ENCODE data around the gene BRSK2.
A peak's percentile ranks its signal among the peaks of the same experiment; 100 is the strongest.

Gene BRSK2

GRCh38 chr11:1373536-1374214, 16.1 kb upstream of the BRSK2 start:
- H3K4me3 ChIP-seq (ENCODE audit: low read depth, low read length): no peak overlapping the region

- H3K4me3 ChIP-seq (ENCODE audit: low read depth, low read length): no peak overlapping the region
These were observed 14.4 kb upstream of the BRSK2 start for GRCh38 chr11:1375161-1375954.

GRCh38 chr11:1375955-1376258, 13.8 kb upstream of the BRSK2 start:
- no peak overlapping the region for H3K4me3 ChIP-seq (ENCODE audit: low read depth, low read length)

DNA sequence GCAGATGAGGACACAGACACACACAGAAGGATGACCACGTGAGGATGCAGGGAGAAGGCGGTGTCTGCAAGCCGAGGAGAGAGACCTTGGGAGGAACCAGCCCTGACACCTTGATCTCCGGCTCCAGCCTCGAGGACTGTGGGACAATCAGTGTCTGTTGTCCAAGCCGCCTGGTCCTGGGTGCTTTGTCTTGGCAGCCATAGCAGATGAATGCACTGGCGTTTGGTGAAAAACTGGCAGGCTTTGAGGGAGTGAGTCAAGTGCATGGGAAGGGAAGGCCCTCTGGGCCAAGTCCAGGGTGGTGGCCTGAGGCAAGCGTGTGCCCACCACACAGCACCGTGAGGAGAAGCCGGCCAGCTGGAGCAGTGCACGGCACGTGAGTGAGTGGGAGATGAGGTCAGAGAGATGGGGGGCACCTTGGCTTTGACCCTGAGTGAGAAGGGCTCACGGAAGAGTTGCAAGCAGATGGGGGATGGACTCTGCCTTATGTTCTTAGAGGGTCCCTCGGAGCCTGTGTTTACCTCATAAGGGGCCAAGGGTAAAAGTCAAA, 12.4 kb upstream of the BRSK2 start:
- no peak overlapping the region for H3K4me3 ChIP-seq (ENCODE audit: low read depth, low read length)

DNA sequence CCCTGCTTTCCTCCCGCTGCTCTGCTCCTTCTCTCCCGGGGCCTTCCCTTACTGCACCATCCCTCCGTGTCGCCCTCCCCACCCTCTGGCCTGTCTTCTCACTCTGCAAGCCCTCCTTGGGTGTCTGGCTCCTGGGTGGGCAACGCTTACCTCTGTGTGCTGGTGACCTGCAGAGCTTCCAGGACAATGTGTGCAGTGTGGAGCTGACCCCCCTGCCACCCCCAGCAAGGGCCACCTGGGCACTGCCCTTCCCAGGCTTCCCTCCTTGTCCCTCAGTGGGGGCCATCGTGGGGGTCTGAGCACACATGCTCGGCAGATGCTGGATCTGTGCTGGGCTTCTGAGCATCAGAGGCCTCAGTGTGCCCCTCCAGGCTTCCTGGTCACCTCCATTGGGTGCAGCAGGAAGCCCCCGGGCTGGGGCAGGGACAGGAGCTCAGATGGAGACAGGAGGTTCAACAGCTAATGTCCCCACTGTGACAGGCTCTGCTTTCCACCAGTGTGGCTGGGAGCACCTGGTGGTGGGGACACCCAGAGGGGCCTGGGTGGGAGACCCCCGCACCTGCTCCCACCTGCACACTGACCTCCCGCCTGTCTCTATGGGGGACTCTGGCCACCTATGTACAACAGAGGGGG, 7.8 kb upstream of the BRSK2 start:
- no peak overlapping the region for H3K4me3 ChIP-seq (ENCODE audit: low read depth, low read length)

DNA sequence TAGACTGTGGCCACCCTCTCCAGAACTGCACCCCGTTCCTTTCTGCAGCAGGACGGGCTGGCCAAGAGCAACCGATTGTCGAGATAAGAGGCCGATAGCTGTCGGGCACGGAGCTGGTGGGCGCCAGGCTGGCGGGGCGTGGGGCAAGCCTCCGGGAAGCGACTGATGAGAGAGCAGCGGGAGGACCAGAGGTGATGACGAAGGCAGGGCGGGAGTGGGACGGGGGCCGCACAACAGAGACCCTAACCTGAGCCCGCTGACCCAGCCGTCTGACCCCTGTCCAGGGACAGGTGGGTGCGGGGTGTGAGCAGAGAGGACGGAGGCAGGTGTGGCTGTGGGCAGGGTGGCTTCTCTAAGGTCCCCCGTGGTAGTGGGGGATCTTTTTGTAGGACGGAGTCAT, 7.3 kb upstream of the BRSK2 start:
- H3K4me3 ChIP-seq (ENCODE audit: low read depth, low read length): no peak overlapping the region

DNA sequence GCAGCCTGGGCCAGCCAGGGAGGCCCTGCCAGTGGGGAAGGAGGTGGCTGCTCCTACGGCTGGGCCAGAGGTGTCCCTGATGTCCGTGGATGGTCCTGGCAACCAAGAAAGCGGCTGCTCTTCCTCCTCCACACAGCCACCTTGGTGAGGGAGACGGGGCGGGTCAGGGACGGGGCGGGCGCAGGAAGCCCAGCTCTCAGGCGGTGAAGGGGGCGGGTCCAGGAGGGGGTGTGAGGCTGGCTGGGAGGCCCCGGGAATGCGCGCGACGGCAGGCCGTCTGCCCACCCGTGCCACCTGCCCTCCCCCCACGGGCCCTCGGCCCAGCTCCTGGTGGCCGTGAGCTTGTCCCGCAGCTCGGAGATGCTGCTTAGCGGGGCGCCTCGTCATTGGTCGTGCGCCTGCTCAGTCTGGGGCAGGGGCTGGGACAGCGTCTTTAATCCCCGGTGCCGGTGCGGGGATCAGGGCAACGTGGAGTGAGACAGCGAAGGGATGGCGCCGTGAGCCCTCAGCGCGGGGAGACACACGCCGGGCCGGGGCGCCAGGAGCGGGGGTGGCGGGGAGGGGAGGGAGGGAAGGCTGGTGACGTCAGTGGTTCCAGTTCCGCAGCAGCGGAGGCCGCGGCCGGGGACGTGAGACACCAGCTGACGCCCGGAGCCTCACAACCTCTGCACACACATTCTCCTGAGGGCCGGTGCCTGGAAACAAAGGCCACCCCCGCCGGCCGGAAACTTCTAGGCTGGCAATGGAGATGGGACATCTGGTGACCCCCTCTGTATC, 6.7 kb upstream of the BRSK2 start:
- H3K4me3 ChIP-seq (ENCODE audit: low read depth, low read length): peak overlapping the region; percentile 50

- no peak overlapping the region for H3K4me3 ChIP-seq (ENCODE audit: low read depth, low read length)
These were observed 5.3 kb upstream of the BRSK2 start for GRCh38 chr11:1384199-1384970.

DNA sequence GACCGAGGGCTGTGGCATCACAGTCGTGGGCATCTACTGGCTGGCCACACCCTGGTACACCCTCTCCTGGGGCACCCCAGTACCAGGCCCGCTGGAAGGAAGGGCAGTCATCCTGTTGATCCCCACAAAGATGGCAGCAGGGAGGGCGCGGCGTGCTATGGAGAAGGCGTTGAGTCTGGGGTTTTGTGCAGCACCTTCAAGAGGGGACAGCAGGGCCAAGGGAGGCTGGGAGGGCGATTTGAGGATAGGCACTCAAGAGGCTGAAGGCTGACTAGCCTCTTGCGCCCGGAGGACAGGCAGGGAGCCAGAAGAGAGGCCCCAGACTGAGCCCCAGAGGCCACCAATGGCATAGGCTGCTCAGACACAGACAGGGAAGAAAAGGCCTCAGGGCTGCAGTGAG, 2.2 kb upstream of the BRSK2 start:
- H3K4me3 ChIP-seq (ENCODE audit: low read depth, low read length): no peak overlapping the region

- H3K4me3 ChIP-seq (ENCODE audit: low read depth, low read length): peak overlapping the region; percentile 42
These were observed 1.6 kb upstream of the BRSK2 start for GRCh38 chr11:1387961-1388762.

GRCh38 chr11:1388763-1389102, 1.0 kb upstream of the BRSK2 start:
- peak overlapping the region; percentile 42 for H3K4me3 ChIP-seq (ENCODE audit: low read depth, low read length)

- peak overlapping the region; percentile 42 for H3K4me3 ChIP-seq (ENCODE audit: low read depth, low read length)
These were observed 417 bp upstream of the BRSK2 start for GRCh38 chr11:1389103-1389931.

DNA sequence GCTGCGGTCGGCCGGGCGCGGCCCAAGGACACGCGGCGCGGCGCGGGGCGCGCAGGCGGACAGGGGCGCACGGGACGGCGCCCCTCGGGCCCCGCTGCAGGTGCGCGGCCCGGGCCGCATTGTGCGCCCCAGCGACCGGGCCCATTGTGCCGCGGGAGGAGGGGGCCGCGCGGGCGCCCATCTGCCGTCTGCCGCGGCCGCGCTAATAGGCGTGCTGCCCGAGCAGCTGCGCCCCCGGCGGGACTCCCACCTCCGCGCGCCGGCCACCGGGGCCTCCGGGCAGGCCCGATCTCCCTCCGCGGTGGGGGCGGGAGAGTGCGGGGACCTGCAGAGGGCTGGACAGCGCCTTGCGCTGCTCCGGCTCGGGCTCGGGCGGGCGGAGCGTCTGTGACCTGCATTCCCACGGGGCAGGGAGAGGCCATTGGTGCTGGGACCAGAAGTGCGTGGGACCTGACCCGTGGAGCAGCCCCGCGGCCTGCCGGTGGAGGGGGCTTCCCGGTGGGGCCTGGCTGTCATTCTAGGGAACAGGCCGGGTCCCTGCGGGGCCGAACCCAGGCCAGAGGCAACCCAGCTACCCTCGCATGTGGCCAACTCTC, 933 bp downstream of the BRSK2 start:
- peak overlapping the region; percentile 53 for H3K4me3 ChIP-seq (ENCODE audit: low read depth, low read length)

DNA sequence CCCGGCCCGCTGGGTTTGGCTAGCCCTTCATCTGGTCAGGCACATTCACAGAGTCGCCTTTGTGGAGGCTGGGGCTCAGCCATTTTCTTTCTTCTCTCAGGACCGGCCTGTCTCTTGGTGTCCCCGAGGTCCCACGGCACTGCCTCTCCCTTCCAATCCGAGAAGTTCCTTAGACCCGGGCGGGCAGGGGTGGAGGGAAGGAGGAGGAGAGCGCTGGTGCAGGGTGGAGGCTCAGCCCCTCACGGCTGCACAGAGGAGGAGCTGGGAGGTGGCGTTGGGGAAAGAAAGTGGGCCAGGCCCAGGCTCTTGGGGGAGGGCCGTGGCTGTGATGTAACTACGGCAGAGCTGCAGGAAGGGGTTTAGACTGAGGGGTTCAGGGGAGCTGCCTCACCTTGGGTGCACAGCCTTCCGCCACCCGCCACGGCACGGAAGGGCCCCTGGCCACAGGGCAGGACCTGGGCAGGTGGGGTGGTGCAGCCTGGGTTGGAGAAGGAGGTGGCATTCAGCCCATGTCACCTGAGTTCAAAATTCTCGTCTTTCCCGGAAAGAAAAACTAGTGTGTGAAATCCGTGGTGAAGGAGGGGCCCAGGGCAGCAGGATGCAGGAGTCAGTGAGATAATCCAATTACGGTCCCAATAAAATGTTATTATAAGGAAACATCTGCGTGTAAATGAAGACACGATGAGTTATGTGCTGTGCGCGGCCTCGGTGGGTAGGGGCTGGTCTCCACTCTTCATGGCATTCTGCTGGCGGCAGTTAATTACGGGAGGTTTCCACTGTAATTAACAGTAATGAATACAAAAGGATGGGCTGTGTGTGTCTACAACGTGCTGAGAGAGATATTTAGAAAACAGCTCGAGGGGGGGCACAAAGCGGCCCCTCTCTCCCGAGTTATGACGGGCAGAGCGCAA, 1.7 kb downstream of the BRSK2 start:
- peak overlapping the region; percentile 53 for H3K4me3 ChIP-seq (ENCODE audit: low read depth, low read length)

DNA sequence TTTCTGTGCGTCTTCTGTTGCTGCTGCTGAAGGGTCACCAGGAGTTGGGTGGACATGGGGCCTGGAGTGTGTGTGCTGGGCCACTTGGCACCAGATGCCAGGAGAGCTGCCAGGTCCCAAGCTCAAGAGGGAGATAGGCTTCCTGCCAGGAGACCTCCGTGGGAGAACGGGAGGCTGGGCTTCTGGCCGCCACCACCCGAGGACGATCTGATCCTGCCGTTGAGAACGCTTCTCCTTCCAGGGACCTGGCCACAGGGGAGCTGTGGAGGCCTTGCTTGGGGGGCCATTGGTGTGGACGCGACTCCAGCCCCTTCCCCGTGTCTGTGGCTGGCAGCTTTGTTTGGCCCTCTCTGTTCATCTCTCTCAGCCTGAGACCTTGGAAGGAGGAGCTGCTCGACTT, 2.4 kb downstream of the BRSK2 start:
- no peak overlapping the region for H3K4me3 ChIP-seq (ENCODE audit: low read depth, low read length)

- no peak overlapping the region for H3K4me3 ChIP-seq (ENCODE audit: low read depth, low read length)
These were observed 2.8 kb downstream of the BRSK2 start for GRCh38 chr11:1392561-1392960.

DNA sequence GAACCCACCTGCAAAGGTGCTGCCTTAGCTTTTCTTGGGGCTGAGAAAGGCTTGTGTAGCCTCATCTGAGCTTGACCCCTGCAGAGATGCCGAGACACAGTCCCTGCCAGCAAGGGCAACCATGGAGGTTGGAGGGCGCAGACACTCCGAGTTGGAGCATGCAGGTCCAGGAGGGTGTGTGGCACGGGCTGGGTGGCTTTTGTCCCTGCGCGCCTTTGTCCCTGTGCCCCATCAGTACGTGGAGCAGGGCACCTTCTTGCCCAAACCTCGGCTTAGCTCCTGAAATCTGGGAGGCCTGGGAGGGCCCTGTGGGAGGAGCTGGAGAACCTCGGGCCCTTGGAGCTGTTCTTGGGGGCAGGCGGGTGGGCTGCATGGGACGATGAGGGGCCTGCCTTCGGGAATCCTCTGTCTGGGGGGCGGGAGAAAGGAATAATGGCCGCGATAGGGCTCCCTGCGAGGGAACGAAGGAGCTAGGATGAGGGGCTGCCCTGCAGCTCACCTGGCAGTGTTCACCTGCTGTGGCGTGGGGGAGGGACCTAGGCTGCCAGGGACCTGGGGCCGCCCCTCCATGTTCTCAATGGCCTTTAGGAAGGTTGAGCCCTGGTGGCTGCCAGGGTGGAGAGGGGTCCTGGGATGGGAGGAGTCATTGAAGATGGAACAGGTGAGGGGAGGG, 3.4 kb downstream of the BRSK2 start:
- no peak overlapping the region for H3K4me3 ChIP-seq (ENCODE audit: low read depth, low read length)

Measured in iPS-11a (cell line).